PFSK-1 (cell line): ENCODE measurements around the gene BTBD10.

Source experiments
- FOXP2 ChIP-seq: optimal IDR thresholded peaks from 2 replicates; pipeline ENCODE3; 2011; ENCODE audit warnings: borderline replicate concordance, control low read depth, inconsistent platforms; ENCODE audit not compliant: insufficient read depth; ENCODE audit errors: extremely low read length, extremely low read depth
- POLR2AphosphoS5 ChIP-seq: IDR thresholded peaks from 2 replicates; pipeline ENCODE4 v1.6.1; 2012; ENCODE audit warnings: low read depth, mild to moderate bottlenecking, control low read depth, low read length, moderate library complexity
- SIN3A ChIP-seq: IDR thresholded peaks from 2 replicates; pipeline ENCODE4 v1.6.1; 2012; ENCODE audit warnings: mild to moderate bottlenecking, low read length, moderate library complexity, borderline replicate concordance; ENCODE audit not compliant: insufficient read depth
- TAF1 ChIP-seq: IDR thresholded peaks from 2 replicates; pipeline ENCODE4 v1.6.1; 2012; ENCODE audit warnings: low read length, control low read depth, borderline replicate concordance; ENCODE audit not compliant: insufficient read depth

- no peak for TF ChIP-seq TAF1
- no peak for TF ChIP-seq POLR2AphosphoS5
- no peak for TF ChIP-seq FOXP2
- no peak for TF ChIP-seq SIN3A
These were observed 96.6 kb downstream of the BTBD10 start for GRCh38 chr11:13366266-13367026.
